ENCODE measurements around the gene TNNC2.
"Not testable (repeated sequence)": the region's sequence is repeated elsewhere in the genome, so short reads cannot be mapped to it uniquely, and the experiment has no call there.

Gene TNNC2

GRCh38 chr20:45848421-45848820 is 21.3 kb upstream of the TNNC2 start:
- no peak for FAIRE-seq

- no peak for FAIRE-seq
These were observed 18.3 kb upstream of the TNNC2 start for GRCh38 chr20:45845452-45845851.

- no peak for FAIRE-seq
These were observed 16.4 kb upstream of the TNNC2 start for GRCh38 chr20:45843506-45843905.

- FAIRE-seq: no peak
These were observed 15.2 kb upstream of the TNNC2 start for GRCh38 chr20:45842169-45842812.

GRCh38 chr20:45841407-45842129 is 14.5 kb upstream of the TNNC2 start:
- FAIRE-seq: no peak

- FAIRE-seq: no peak
These were observed 13.6 kb upstream of the TNNC2 start for GRCh38 chr20:45840700-45841198.

GRCh38 chr20:45836841-45837240 is 9.7 kb upstream of the TNNC2 start:
- no peak for FAIRE-seq

- no peak for FAIRE-seq
These were observed 8.7 kb upstream of the TNNC2 start for GRCh38 chr20:45835825-45836224.

GRCh38 chr20:45835329-45835765 is 8.2 kb upstream of the TNNC2 start:
- no peak for FAIRE-seq

- FAIRE-seq: no peak
These were observed 7.7 kb upstream of the TNNC2 start for GRCh38 chr20:45834797-45835161.

- no peak for FAIRE-seq
These were observed 7.0 kb upstream of the TNNC2 start for GRCh38 chr20:45833883-45834796.

- no peak for FAIRE-seq
These were observed 6.1 kb upstream of the TNNC2 start, which contains the start of gene SNX21 for GRCh38 chr20:45833030-45833882. Gene SNX21 (plus strand): TSS chr20:45833799. CDS start chr20:45833920, 121 bp downstream.

GRCh38 chr20:45832619-45833018 is 5.5 kb upstream of the TNNC2 start:
- FAIRE-seq: no peak

- not testable (repeated sequence) for FAIRE-seq
These were observed 2.6 kb upstream of the TNNC2 start for GRCh38 chr20:45829673-45830106.

GRCh38 chr20:45828589-45828988 is 1.5 kb upstream of the TNNC2 start:
- FAIRE-seq: no peak

- FAIRE-seq: no peak
These were observed 600 bp upstream of the TNNC2 start for GRCh38 chr20:45827712-45828111.

GRCh38 chr20:45826381-45827019 is 612 bp downstream of the TNNC2 start:
- no peak for FAIRE-seq

GRCh38 chr20:45823949-45824835 is 2.9 kb downstream of the TNNC2 start:
- no peak for FAIRE-seq

- FAIRE-seq: no peak
These were observed 4.3 kb downstream of the TNNC2 start for GRCh38 chr20:45822857-45823256.

GRCh38 chr20:45821947-45822346 is 5.2 kb downstream of the TNNC2 start:
- no peak for FAIRE-seq

All from colon (tissue), 2 donors.